Right lobe of liver (tissue), 6 donors: ENCODE results near the gene TMEM131L. TPM values are rescaled to one million over a fixed set of nuclear protein-coding genes. Genes with fewer than 3 reads are reported as not detected.
A peak's percentile ranks its signal among the peaks of the same experiment; 100 is the strongest.
"Not testable (repeated sequence)": the region's sequence is repeated elsewhere in the genome, so short reads cannot be mapped to it uniquely, and the experiment has no call there.

Experiments
- ATAC-seq, 4 donors: fragments of 200-7000 bp; cut with Tn5 transposase; one replicate each; pipeline ENCODE4 v1.9.1; 2020; ENCODE audit warnings: mild to moderate bottlenecking in 4 of 4, moderate library complexity in 4 of 4
- DNase-seq, 3 donors: peaks; one replicate each; pipeline ENCODE4 v3.0.0-alpha.2; 2020
- H3K27ac ChIP-seq, 3 donors: fragments of 200-600 bp; one replicate each; pipeline ENCODE4 v1.8.0; 2022
- H3K27me3 ChIP-seq, 2 donors: fragments of 200-600 bp; one replicate each; pipeline ENCODE4 v1.8.0; 2022
- H3K36me3 ChIP-seq, 4 donors: fragments of 200-600 bp; sonication (generic) in 1 of 4; one replicate each; pipeline versions ENCODE4 v1.5.1 to v1.8.0; 2017 to 2022; ENCODE audit warnings: control low read depth in 1 of 4
- H3K4me1 ChIP-seq, 4 donors: fragments of 200-600 bp; sonication (generic) in 1 of 4; one replicate each; pipeline versions ENCODE4 v1.5.1 to v1.8.0; 2017 to 2022; ENCODE audit warnings: control low read depth in 1 of 4
- H3K4me3 ChIP-seq, 3 donors: fragments of 200-600 bp; one replicate each; pipeline ENCODE4 v1.8.0; 2022
- H3K9me3 ChIP-seq, 4 donors: fragments of 200-600 bp; sonication (generic) in 1 of 4; one replicate each; pipeline versions ENCODE4 v1.5.1 to v1.8.0; 2017 to 2022; ENCODE audit warnings: control low read depth in 1 of 4
- CTCF ChIP-seq, 4 donors: fragments of 200-600 bp in 3 of 4; fragments of 450-650 bp in 1 of 4; IDR thresholded peaks; one replicate each; pipeline versions ENCODE4 v1.5.1 to v1.8.0; 2016 to 2022; ENCODE audit warnings: antibody characterized with exemption in 4 of 4, mild to moderate bottlenecking in 2 of 4
- POLR2A ChIP-seq: fragments of 450-650 bp; IDR thresholded peaks from one replicate; pipeline ENCODE4 v1.6.1; 2017; ENCODE audit warnings: antibody characterized with exemption, mild to moderate bottlenecking
- WGBS: methylation state at CpG from one replicate; pipeline ENCODE4 v1.1.6; 2018; ENCODE audit warnings: low coverage, low lambda C conversion rate; ENCODE audit not compliant: insufficient coverage; ENCODE audit errors: missing lambda C conversion rate; 5-methylcytosine and 5-hydroxymethylcytosine counted together
- intact Hi-C, 2 donors: fragments of 100-400 bp; cut with DNase I; formaldehyde crosslinking; loops; one replicate each; pipeline versions ENCODE4 v1.11.2 to v1.14.1; 2022
- long read RNA-seq: library from polyadenylated mRNA; unstranded; transcript quantifications from one replicate; pipeline ENCODE4 v2.0.0, GENCODE V29; 2019
- total RNA-seq, 6 experiments: library from RNA; depleted of rRNA in 2 of 6; stranded (reverse); fragments of >200 nt in 2 of 6; fragmentation: NEBNext Ultra II Directional in 3 of 6; extraction: Animal tissue kit (Norgen Biotek cat#: 25700) in 3 of 6; gene quantifications; one replicate each; pipeline versions ENCODE4 v1.1.0 to v1.2.4, GENCODE V29; 2016 to 2023
- donor health status: DM: no; HTN: yes; CAD: no.
- donor health status: DM: no; HTN: no; CAD: no.
- donor health status: DM: no; HTN: no; CAD: no.
- donor health status: DM: no; HTN: yes; CAD: no.
- donor health status: DM: no; HTN: yes; CAD: no.

The TMEM131L gene
- total RNA-seq, result 10 to 100 TPM; 13.2 to 19.6 (median 14.8) TPM
- long read RNA-seq, full-length matches to known transcripts, result 1 of 1 reads
- long read RNA-seq, partial matches to known transcripts, result 0 of 1 reads
- long read RNA-seq, other reads (novel, unspliced or antisense), result 0 of 1 reads

- Histone ChIP-seq H3K27ac (peak within 1 kb of the TSS; percentile 81 to 94 (median 92)), H3K36me3 (no peaks in the 10 kb centered on the region), H3K4me3 (peak within 1 kb of the TSS; percentile 83 to 90 (median 86)), H3K27me3 (no peaks in the 10 kb centered on the region), H3K9me3 (no peaks in the 10 kb centered on the region), H3K4me1 (peaks cover 0 to 30% (median 11%) of the 10 kb centered on the region in 4 donors)
- TF ChIP-seq POLR2A (peak; percentile 78), CTCF (IDR thresholded peaks at IDR 0.05) (peak in 2 of 4 donors; percentile 18 to 37)
- intact Hi-C loops, result loop anchor here in 1 of 2 donors (10.0 kb wide), 1 partner anchor 108 kb away; no protein-coding TSS in a partner anchor
- peak; percentile 66 to 80 (median 74) for ATAC-seq
- DNase-seq, result peak; percentile 86 to 93 (median 91)
- WGBS, result 0% methylated on average over 15 of the region's 103 CpGs
Observed at GRCh38 chr4:153466081-153466948, at the start of gene TMEM131L. TMEM131L (plus strand) TSS chr4:153466360; CDS start chr4:153466398, 38 bp downstream.

GRCh38 chr4:153416456-153416855 lies 49.7 kb upstream of the TMEM131L start:
- DNase-seq, intact Hi-C loops, H3K9me3 ChIP-seq, H3K4me3 ChIP-seq, H3K4me1 ChIP-seq, H3K27ac ChIP-seq, H3K36me3 ChIP-seq, H3K27me3 ChIP-seq, ATAC-seq: not testable (repeated sequence)
- 71% methylated on average over 8 of the region's 8 CpGs for WGBS

GRCh38 chr4:153418121-153418520 lies 48.0 kb upstream of the TMEM131L start:
- H3K4me3 ChIP-seq, result no peak overlapping the region
- ATAC-seq, result no peak
- H3K4me1 ChIP-seq, result no peaks in the 10 kb centered on the region
- H3K27me3 ChIP-seq, result no peaks in the 10 kb centered on the region
- H3K9me3 ChIP-seq, result no peaks in the 10 kb centered on the region
- H3K27ac ChIP-seq, result no peak overlapping the region
- TF ChIP-seq POLR2A (no peak), CTCF (IDR thresholded peaks at IDR 0.05) (no peak)
- no peak for DNase-seq
- whole genome bisulfite sequencing, result 82% methylated on average over 7 of the region's 7 CpGs
- no peaks in the 10 kb centered on the region for H3K36me3 ChIP-seq
- intact Hi-C loops, result no loop called here

GRCh38 chr4:153418558-153418957 lies 47.6 kb upstream of the TMEM131L start:
- DNase-seq, result no peak
- H3K4me1 ChIP-seq, result no peaks in the 10 kb centered on the region

More at GRCh38 chr4:153418558-153418957, 47.6 kb upstream of the TMEM131L start:
- ATAC-seq, result no peak
- Histone ChIP-seq H3K9me3 (no peaks in the 10 kb centered on the region), H3K36me3 (no peaks in the 10 kb centered on the region), H3K27ac (no peak overlapping the region), H3K27me3 (no peaks in the 10 kb centered on the region), H3K4me3 (no peak overlapping the region)
- TF ChIP-seq CTCF (IDR thresholded peaks at IDR 0.05) (no peak), POLR2A (no peak)
- intact Hi-C loops, result no loop called here
- WGBS, result 70% methylated on average over 3 of the region's 3 CpGs
